Mesenchymal stem cell (in vitro differentiated cells and primary cell): Measurements from ENCODE around the gene OSBPL9.

ENCODE experiments used
- DNase-seq: peaks from one replicate; pipeline ENCODE4 v3.0.0-alpha.2; 2013
- H2AFZ ChIP-seq: one replicate; pipeline ENCODE4 v1.6.1; 2013; ENCODE audit warnings: low read depth, mild to moderate bottlenecking, control low read depth, inconsistent platforms, low read length, moderate library complexity
- H2AK5ac ChIP-seq: 2 replicates; pipeline ENCODE4 v1.6.1; 2013; ENCODE audit warnings: low read length, moderate library complexity, mild to moderate bottlenecking, inconsistent platforms; ENCODE audit not compliant: severe bottlenecking
- H2BK120ac ChIP-seq: one replicate; pipeline ENCODE4 v1.6.1; 2013; ENCODE audit warnings: low read depth, mild to moderate bottlenecking, inconsistent platforms, low read length, moderate library complexity
- H2BK12ac ChIP-seq, 2 experiments: one replicate each; pipeline ENCODE4 v1.6.1; 2013; ENCODE audit warnings: inconsistent platforms in 2 of 2, low read length in 2 of 2, mild to moderate bottlenecking in 2 of 2, moderate library complexity in 2 of 2, control low read depth in 1 of 2
- H2BK15ac ChIP-seq: one replicate; pipeline ENCODE4 v1.6.1; 2013; ENCODE audit warnings: mild to moderate bottlenecking, low read depth, inconsistent platforms; ENCODE audit not compliant: poor library complexity, severe bottlenecking
- H2BK5ac ChIP-seq: 2 replicates; pipeline ENCODE4 v1.6.1; 2013; ENCODE audit warnings: low read depth, mild to moderate bottlenecking, low read length, control low read depth, inconsistent platforms; ENCODE audit not compliant: poor library complexity, severe bottlenecking
- H3K14ac ChIP-seq, 2 experiments: one replicate each; pipeline ENCODE4 v1.6.1; 2013; ENCODE audit warnings: inconsistent platforms in 2 of 2, low read length in 2 of 2, control low read depth in 1 of 2, mild to moderate bottlenecking in 1 of 2, moderate library complexity in 1 of 2
- H3K18ac ChIP-seq, 2 experiments: one replicate each; pipeline ENCODE4 v1.6.1; 2013; ENCODE audit warnings: inconsistent platforms in 2 of 2, low read length in 2 of 2, control low read depth in 1 of 2, low read depth in 1 of 2, mild to moderate bottlenecking in 1 of 2
- H3K23ac ChIP-seq, 2 experiments: one replicate each; pipeline ENCODE4 v1.6.1; 2013; ENCODE audit warnings: inconsistent platforms in 2 of 2, low read length in 2 of 2, mild to moderate bottlenecking in 2 of 2, moderate library complexity in 2 of 2, control low read depth in 1 of 2
- H3K27ac ChIP-seq: 2 replicates; pipeline ENCODE4 v1.5.1; 2013; ENCODE audit warnings: mild to moderate bottlenecking, moderate library complexity, low read length, control low read depth, inconsistent platforms; ENCODE audit not compliant: poor library complexity, severe bottlenecking
- H3K27me3 ChIP-seq, 2 experiments: 2 replicates each; pipeline versions ENCODE4 v1.6.1 to v1.7.0; 2013; ENCODE audit warnings: low read length in 2 of 2, mild to moderate bottlenecking in 2 of 2, moderate library complexity in 2 of 2, control low read depth in 1 of 2, inconsistent platforms in 1 of 2; ENCODE audit not compliant: control insufficient read depth in 1 of 2, insufficient read depth in 1 of 2
- H3K36me3 ChIP-seq, 2 experiments: 2 replicates each; pipeline versions ENCODE4 v1.6.1 to v1.7.0; 2013; ENCODE audit warnings: low read length in 2 of 2, control low read depth in 1 of 2, inconsistent platforms in 1 of 2, low read depth in 1 of 2, mild to moderate bottlenecking in 1 of 2; ENCODE audit not compliant: insufficient read depth in 2 of 2, control insufficient read depth in 1 of 2
- H3K4ac ChIP-seq, 2 experiments: one replicate each; pipeline ENCODE4 v1.6.1; 2013; ENCODE audit warnings: inconsistent platforms in 2 of 2, low read length in 2 of 2, mild to moderate bottlenecking in 2 of 2, moderate library complexity in 2 of 2, control low read depth in 1 of 2, low read depth in 1 of 2
- H3K4me1 ChIP-seq: 2 replicates; pipeline ENCODE4 v1.6.1; 2013; ENCODE audit warnings: low read depth, low read length, control low read depth; ENCODE audit not compliant: control insufficient read depth, insufficient read depth
- H3K4me2 ChIP-seq: 2 replicates; pipeline ENCODE4 v1.6.1; 2013; ENCODE audit warnings: low read length, mild to moderate bottlenecking, inconsistent platforms; ENCODE audit not compliant: poor library complexity, severe bottlenecking
- H3K4me3 ChIP-seq, 2 experiments: 2 replicates each; pipeline versions ENCODE4 v1.5.1 to v1.7.0; 2013; ENCODE audit warnings: low read length in 2 of 2, mild to moderate bottlenecking in 2 of 2, control low read depth in 1 of 2, low read depth in 1 of 2; ENCODE audit not compliant: insufficient read depth in 1 of 2
- H3K79me1 ChIP-seq: replicated peaks from 2 replicates; pipeline ENCODE4 v1.6.1; 2013; ENCODE audit warnings: mild to moderate bottlenecking, control low read depth, low read length, inconsistent platforms; ENCODE audit not compliant: poor library complexity, severe bottlenecking
- H3K9ac ChIP-seq: 2 replicates; pipeline ENCODE4 v1.7.0; 2013; ENCODE audit warnings: mild to moderate bottlenecking, low read length, moderate library complexity
- H3K9me3 ChIP-seq: 2 replicates; pipeline ENCODE4 v1.7.0; 2013; ENCODE audit warnings: mild to moderate bottlenecking, low read length; ENCODE audit not compliant: control insufficient read depth
- H4K8ac ChIP-seq: one replicate; pipeline ENCODE4 v1.6.1; 2013; ENCODE audit warnings: inconsistent platforms, mild to moderate bottlenecking, low read length, moderate library complexity
- H4K91ac ChIP-seq: one replicate; pipeline ENCODE4 v1.6.1; 2013; ENCODE audit warnings: mild to moderate bottlenecking, low read length, inconsistent platforms
- WGBS: methylation state at CpG from one replicate; pipeline ENCODE4 v1.1.7; 2013; ENCODE audit warnings: mixed read lengths; 5-methylcytosine and 5-hydroxymethylcytosine counted together

Gene OSBPL9

GRCh38 chr1:51714374-51715019, 97.6 kb downstream of the OSBPL9 start:
- Histone ChIP-seq H2AK5ac (no peak overlapping the region), H4K91ac (no peak overlapping the region), H2BK15ac (no peak overlapping the region), H3K23ac (no peak overlapping the region), H3K36me3 (peaks cover 0 to 5% of the 10 kb centered on the region in 2 experiments), H3K27me3 (no peaks in the 10 kb centered on the region), H3K9ac (no peak overlapping the region), H3K4ac (no peak overlapping the region), H3K9me3 (no peaks in the 10 kb centered on the region), H3K4me2 (no peak overlapping the region), H3K79me1 (peaks cover 14% of the 10 kb centered on the region), H2AFZ (no peak overlapping the region), H3K4me1 (no peaks in the 10 kb centered on the region), H4K8ac (no peak overlapping the region), H2BK12ac (no peak overlapping the region), H2BK5ac (no peak overlapping the region), H3K18ac (no peak overlapping the region), H3K4me3 (no peak overlapping the region), H2BK120ac (no peak overlapping the region), H3K14ac (no peak overlapping the region), H3K27ac (no peak overlapping the region)
- DNase-seq = no peak
- 88% methylated on average over 4 of the region's 8 CpGs for WGBS

DNA sequence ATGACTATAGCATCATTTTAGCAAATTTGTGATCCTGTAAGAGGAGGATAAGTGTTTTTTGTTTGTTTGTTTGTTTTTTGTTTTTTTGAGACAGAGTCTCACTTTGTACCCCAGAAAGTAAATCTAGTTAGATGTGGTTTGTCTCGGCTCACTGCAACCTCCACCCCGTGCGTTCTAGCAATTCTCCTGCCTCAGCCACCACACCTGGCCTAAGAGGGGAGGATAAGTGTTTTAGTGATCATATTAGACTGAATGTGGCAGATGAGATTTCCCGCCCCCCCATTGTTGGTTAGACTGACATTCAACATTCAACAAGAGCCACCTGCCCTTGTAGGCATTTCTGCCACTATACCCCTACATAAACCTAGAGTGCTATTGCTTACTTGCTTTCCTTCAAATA, 98.5 kb downstream of the OSBPL9 start:
- H3K14ac ChIP-seq = no peak overlapping the region
- H2BK15ac ChIP-seq = no peak overlapping the region
- H3K27me3 ChIP-seq = no peaks in the 10 kb centered on the region
- no peak overlapping the region for H3K23ac ChIP-seq
- no peak overlapping the region for H4K8ac ChIP-seq
- no peak for DNase-seq
- H3K4me2 ChIP-seq = no peak overlapping the region
- no peak overlapping the region for H3K18ac ChIP-seq
- no peak overlapping the region for H3K9ac ChIP-seq
- no peak overlapping the region for H2BK5ac ChIP-seq
- H2BK120ac ChIP-seq = no peak overlapping the region
- no peak overlapping the region for H2BK12ac ChIP-seq
- H3K9me3 ChIP-seq = no peaks in the 10 kb centered on the region
- H2AFZ ChIP-seq = no peak overlapping the region
- 83% methylated on average over 2 of the region's 4 CpGs for WGBS
- H3K4me3 ChIP-seq = no peak overlapping the region
- no peak overlapping the region for H3K27ac ChIP-seq
- H3K79me1 ChIP-seq = peaks cover 8% of the 10 kb centered on the region
- no peaks in the 10 kb centered on the region for H3K4me1 ChIP-seq
- H3K36me3 ChIP-seq = peaks cover 0 to 5% of the 10 kb centered on the region in 2 experiments
- H3K4ac ChIP-seq = no peak overlapping the region
- no peak overlapping the region for H4K91ac ChIP-seq
- no peak overlapping the region for H2AK5ac ChIP-seq

GRCh38 chr1:51716746-51717145, 99.9 kb downstream of the OSBPL9 start:
- Histone ChIP-seq H3K9me3 (no peaks in the 10 kb centered on the region), H2BK5ac (no peak overlapping the region), H3K9ac (no peak overlapping the region), H3K27me3 (no peaks in the 10 kb centered on the region), H3K4me2 (no peak overlapping the region), H3K27ac (no peak overlapping the region), H4K91ac (no peak overlapping the region), H2AFZ (no peak overlapping the region), H2AK5ac (no peak overlapping the region), H4K8ac (no peak overlapping the region), H3K79me1 (peaks cover 8% of the 10 kb centered on the region), H3K4me1 (no peaks in the 10 kb centered on the region), H2BK120ac (no peak overlapping the region), H3K14ac (no peak overlapping the region), H3K23ac (no peak overlapping the region), H3K18ac (no peak overlapping the region), H3K4me3 (no peak overlapping the region), H2BK15ac (no peak overlapping the region), H3K36me3 (peaks cover 0 to 5% of the 10 kb centered on the region in 2 experiments), H3K4ac (no peak overlapping the region), H2BK12ac (no peak overlapping the region)
- DNase-seq = no peak
- 97% methylated on average over 3 of the region's 3 CpGs for WGBS

- H3K9me3 ChIP-seq = no peaks in the 10 kb centered on the region
- peaks cover 0 to 5% of the 10 kb centered on the region in 2 experiments for H3K36me3 ChIP-seq
- H3K18ac ChIP-seq = no peak overlapping the region
- no peak overlapping the region for H2BK15ac ChIP-seq
- no peak overlapping the region for H3K9ac ChIP-seq
- H3K4me1 ChIP-seq = no peaks in the 10 kb centered on the region
- no peak overlapping the region for H2AK5ac ChIP-seq
- H2BK5ac ChIP-seq = no peak overlapping the region
- H4K8ac ChIP-seq = no peak overlapping the region
- no peak overlapping the region for H3K4me3 ChIP-seq
- no peak overlapping the region for H3K27ac ChIP-seq
- DNase-seq = no peak
- H3K27me3 ChIP-seq = no peaks in the 10 kb centered on the region
- no peak overlapping the region for H4K91ac ChIP-seq
- H3K23ac ChIP-seq = no peak overlapping the region
- H2BK120ac ChIP-seq = no peak overlapping the region
- peaks cover 8% of the 10 kb centered on the region for H3K79me1 ChIP-seq
- H3K4ac ChIP-seq = no peak overlapping the region
- H2AFZ ChIP-seq = no peak overlapping the region
- H3K4me2 ChIP-seq = no peak overlapping the region
- H3K14ac ChIP-seq = no peak overlapping the region
- no peak overlapping the region for H2BK12ac ChIP-seq
- WGBS = 100% methylated on average over 2 of the region's 3 CpGs
These were observed 101.0 kb downstream of the OSBPL9 start for GRCh38 chr1:51717842-51718241.
